HG03460 (cell line): ENCODE results near the gene DTNBP1.

Experiments used
- ATAC-seq: cut with Tn5 transposase; IDR thresholded peaks from one replicate; pipeline ENCODE4 v1.9.1; 2021; ENCODE audit not compliant: unreplicated experiment

The DTNBP1 gene

DNA sequence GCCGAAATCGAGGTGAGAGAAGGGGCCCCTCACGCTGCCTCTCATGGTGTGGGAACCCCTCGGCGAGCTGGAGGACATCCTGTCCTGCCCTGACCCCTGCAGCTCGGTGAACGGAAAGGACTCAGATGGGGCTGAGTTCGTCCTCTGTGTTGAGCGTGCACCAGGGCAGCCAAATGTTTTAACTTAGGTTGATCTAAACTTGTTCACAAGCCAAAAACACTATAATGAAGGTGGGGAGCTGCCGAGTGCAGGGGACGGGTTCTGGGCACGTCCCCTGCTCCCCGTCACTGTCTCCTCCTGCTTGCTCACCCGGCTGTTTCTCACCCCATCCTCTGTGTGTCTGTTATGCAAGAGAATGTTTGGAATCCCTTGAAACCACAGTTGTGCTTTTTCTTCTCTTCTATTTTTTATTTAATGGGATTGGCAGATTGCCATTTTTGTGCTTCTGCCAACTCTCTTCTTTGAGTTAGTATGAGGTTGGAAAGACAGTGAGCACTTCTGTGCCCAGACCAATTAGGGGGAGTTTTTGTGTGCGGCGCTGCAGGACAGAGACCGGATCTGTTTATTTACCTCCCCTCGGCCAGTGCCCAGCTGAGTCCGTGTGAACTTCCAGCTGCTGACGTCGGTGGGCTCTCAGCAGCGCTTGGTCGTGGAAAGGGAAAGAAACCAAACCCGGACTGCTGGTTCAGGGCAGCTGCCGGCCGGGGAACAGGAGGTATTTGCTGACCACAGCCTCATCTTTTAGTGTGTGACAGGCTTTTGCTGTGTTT is 158.1 kb downstream of the DTNBP1 start:
- ATAC-seq: no peak

DNA sequence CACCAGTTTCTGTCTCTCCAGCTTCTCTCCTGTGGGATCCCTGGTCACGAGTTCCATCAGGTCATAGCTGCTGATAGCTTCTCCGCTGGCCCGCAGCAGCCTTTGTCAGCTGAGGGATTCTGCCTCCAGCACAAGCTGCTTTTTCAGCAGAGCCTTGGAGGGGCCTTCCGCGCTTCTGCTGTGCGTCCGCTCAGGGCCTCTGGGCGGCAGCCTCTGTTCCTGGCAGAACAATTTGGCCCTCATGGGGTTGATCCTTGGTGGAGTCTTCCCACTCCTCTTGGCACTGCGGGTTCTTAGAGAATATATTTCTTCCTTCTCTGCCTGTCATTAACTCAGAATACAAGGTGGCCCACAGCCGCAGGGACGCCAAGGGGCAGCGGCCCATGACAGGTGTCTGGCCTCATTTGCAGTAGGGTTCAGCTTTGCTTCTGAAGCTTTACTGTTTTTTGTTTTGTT is 158.8 kb downstream of the DTNBP1 start:
- ATAC-seq: no peak

DNA sequence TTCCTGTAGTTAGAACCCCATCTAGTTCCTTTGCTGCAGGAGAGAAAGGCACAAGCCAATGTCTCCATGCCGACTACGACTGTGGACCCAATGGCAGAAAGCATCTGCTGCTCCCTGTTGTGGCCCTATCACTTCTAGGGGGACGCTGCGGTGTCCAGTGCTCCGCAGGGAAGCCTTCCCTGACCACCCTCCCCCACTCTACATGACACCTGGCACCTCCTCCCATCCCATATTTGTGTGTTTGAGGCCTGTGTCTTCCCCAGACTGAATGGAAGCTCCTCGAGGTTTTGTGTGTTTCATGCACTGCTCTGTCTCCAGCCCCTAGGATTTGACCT is 159.5 kb downstream of the DTNBP1 start:
- ATAC-seq: no peak

DNA sequence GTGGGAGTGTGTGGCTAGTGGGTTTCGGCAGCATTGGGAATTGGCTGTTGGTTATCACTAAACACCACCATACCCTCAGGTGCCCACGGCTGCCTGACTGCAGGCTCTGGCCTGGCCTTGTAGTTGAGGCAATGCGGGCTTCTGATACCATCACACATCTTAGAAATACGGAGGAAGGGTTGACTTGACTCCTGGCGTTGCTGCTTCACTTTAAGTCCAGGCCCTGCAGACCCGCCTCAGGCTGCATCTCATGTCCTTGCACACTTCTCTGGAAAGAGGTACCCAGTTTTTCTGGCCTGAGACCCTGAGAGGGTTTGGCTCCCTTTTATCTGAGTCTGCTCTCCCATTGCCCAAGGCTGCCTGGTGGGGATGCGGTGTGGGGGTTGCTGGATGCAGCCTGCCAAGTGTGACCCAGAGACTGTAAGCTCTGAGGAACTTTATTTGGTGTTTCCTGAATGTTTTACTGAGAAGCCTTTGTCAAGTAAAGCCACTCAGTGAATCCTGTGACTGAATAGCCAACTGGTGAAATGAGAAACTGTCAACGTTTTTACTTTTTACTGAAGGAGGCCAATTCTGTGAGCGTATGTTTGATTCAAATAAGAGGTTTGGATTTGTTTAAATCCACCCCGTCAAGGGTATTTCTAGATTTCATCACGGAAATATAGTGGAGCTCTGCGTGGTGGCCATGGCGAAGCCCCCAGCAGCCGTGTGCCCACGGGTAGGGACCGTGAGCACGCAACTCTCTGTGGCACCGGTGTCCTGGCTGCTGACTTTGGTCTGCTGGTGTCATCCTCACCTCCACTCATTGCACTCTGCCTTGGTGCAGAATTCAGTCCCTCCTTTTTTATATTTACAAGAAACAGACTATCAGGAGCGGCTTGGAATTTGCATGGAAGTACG is 160.1 kb downstream of the DTNBP1 start:
- ATAC-seq: no peak

DNA sequence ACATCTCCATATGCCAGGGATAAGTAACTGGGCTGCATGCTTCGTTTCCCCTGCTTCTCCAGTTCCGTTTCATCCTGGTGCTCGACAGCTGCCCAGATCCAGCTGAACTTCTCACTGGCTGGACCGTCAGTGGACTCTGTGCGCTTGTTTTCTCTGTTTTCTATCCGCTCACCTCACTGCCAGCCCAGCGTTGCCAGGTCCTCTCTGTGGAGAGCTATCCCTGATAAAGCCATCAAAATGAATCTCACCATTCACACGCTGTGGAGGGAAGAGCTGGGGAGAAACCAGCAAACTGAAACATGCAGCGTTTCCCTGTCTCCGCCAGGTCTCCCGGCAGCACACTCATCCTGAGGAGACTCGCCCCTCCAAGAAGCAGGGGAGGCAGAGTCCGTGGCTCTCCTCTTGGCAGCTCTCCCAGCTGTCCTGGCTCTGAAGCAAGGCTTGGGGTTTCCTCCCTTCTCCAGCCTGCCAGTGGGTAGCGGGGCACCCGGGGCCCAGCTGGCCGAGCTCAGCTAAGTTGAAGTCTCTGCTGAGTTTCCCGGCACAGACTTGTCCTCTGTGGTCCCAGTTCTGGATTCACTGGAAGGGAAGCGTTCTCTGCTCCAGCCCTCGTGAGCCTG is 160.9 kb downstream of the DTNBP1 start:
- ATAC-seq: no peak

DNA sequence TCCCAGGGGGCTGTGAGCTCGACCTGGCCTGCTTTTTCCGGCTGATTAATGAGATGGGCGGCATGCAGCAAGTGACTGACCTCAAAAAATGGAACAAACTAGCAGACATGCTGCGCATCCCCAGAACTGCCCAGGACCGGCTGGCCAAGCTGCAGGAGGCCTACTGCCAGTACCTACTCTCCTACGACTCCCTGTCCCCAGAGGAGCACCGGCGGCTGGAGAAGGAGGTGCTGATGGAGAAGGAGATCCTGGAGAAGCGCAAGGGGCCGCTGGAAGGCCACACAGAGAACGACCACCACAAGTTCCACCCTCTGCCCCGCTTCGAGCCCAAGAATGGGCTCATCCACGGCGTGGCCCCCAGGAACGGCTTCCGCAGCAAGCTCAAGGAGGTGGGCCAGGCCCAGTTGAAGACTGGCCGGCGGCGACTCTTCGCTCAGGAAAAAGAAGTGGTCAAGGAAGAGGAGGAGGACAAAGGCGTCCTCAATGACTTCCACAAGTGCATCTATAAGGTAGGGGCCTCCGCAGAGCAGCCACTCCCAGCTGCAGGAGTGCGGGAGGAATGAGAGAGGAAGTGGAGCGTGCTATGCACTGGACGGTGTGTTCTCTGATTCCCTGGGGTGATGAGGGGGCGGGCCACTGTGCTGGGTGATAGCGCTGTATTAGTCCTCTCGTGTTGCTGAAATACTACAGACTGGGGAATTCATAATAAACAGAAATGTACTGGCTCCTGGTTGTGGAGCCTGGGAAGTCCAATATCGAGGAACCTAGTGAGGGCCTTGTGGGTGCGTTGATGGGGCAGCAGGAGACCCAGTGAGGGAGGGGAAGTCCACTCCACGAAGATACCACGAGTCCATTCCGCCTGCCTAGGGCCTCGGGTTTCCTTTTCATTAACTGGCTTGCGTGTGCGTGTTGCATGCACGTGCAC is 161.7 kb downstream of the DTNBP1 start:
- no peak for ATAC-seq

DNA sequence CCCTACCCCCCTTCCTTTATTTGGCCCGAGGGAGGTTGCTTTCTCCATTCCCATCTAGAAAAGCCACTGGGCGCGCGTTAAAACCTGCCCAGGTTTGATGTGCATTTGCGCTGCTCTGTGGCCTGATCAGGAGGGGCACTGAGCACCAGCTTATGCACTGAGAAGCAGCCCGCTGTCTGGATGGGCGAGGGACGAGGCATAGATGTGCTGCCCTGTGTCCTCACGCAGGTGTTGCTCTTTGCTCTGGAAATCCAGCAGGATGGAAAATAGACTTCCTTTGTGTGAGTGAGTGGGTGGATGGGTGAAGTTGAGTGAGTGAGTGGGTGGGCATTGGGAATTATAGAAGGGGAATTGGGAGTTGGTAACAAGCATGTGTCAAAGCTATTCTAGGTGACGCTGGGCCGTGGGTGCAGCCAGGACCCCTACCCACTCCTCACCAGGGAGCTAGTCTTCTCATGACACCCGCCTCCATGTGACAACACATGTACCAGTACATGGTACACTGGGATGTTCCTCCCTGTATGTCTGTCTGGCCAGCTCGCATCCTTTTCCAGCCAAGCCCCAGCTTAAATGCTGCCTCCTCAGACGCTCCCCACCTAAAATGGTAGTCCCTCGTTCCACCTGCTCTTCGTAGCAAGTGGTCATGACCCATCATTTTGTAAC is 162.6 kb downstream of the DTNBP1 start:
- no peak for ATAC-seq

DNA sequence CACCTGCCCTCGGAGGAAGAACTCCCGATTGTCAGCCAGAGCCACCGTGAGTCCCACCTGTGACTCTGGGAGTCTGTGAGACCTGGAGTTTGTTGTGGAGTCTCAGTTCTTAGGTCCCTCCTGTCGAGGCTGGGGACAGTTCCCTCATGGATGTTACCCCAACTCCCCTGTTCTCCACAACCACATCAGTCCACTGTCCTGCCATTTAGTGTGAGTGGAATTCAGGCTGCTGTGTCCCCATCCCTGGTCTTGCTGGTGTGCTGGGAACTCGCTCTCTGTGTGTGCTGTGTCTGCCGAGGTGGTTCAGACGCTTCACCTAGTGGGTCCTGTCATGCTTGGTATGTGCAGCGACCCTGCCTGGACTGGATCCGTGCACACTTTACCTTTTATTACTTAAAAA is 163.2 kb downstream of the DTNBP1 start:
- no peak for ATAC-seq

DNA sequence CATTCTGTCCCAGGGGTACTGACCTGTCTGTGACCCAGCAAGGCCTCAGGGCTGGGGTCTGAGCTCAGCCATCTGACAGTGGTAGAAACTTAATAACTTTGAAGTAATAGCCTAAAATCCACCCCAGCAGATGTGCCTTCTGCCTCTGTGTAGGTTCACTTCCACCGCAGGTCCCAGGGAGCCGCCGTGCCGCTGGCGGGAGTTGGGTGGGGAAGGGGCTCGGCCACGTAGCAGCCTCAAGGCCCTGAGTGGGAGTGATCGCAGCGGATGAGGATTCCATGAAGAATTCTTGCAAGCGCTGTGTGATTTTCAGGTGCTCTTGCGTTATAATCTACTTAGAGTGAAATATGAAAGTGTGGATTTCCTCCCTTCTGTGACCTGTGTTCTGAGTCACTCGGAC is 163.7 kb downstream of the DTNBP1 start:
- no peak for ATAC-seq

DNA sequence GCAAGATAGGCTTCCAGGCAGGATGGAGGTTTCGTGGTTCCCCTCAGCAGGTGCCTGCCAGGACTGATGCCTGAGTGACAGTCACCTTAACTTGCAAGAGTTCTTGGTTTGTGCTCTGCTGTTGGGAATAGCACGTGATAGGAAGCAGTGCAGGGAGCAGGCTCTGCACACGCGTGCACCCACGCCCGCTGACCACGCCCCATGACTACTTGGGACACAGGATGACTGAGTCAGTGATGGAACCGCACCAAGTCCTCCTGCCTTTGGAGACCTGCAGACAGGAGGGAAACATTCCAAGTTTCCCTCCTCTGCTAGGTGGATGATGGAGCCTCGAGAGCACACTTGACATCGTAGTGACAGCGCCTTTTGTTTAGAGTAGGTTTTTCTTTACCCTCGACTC is 164.2 kb downstream of the DTNBP1 start:
- no peak for ATAC-seq

DNA sequence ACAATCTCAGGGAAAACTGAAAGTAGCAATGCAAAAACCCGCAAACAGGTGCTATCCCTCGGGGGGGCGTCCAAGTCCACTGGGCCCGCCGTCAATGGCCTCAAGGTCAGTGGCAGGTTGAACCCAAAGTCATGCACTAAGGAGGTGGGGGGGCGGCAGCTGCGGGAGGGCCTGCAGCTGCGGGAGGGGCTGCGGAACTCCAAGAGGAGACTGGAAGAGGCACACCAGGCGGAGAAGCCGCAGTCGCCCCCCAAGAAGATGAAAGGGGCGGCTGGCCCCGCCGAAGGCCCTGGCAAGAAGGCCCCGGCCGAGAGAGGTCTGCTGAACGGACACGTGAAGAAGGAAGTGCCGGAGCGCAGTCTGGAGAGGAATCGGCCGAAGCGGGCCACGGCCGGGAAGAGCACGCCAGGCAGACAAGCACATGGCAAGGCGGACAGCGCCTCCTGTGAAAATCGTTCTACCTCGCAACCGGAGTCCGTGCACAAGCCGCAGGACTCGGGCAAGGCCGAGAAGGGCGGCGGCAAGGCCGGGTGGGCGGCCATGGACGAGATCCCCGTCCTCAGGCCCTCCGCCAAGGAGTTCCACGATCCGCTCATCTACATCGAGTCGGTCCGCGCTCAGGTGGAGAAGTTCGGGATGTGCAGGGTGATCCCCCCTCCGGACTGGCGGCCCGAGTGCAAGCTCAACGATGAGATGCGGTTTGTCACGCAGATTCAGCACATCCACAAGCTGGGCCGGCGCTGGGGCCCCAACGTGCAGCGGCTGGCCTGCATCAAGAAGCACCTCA is 166.3 kb downstream of the DTNBP1 start:
- no peak for ATAC-seq

DNA sequence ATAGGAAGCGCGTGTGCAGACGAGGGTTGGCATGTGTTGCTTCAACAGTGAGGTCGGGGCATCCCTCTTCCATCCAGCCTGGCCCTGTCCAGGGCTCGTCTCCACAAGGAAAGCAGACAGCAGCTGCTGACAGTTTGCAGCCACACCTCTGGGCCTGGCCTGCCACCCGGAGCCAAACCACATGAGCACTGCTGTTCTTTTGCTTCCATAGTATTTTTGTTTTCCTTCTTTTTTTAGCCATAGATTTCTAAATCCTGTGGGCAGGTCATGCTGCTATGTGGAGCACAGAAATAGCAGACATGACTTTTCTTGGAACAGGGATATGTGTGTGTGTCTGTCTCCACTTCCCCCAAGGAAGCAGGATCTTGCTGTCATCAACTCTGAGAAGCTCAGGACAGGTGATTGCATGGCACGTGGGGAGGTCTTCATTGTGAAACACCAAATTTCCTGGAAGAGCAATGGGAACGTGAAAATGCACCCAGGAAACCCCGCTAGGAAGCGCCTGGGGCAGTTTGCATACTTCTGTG is 167.4 kb downstream of the DTNBP1 start:
- ATAC-seq: no peak

DNA sequence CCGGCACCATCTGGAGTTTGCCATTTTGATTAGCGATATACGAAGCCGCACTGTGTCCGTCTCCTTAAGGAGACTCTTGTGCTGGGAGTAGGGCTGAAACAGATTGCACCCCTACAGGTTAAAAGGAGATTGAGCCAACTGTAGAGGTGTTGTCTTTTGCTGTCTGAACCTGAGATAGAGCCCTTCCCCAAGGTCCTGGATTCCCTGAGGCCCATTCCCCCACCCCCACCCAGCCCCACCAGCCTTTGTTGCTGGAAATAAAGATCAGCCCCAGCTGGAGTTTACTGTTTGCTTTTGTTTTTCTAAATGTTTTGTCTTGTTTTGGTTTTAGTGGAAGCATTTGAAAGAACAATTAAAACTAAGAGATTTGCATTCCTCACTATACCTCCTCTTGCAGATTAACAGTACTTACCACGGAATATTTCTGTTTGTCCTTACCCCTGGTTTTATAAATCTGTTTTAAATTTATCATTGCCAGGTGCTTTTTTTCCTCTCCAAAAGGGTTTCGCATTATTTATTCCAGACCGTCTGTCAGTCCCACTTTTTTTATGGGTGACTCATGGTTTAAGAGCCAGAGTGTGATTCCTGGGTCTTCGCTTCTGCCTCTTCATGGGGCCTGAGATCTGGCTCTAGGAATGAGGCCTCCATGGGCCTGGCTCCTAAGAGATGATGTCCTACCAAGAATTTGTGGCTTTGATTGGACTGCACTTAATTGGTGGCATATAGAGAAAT is 169.2 kb downstream of the DTNBP1 start:
- ATAC-seq: no peak

DNA sequence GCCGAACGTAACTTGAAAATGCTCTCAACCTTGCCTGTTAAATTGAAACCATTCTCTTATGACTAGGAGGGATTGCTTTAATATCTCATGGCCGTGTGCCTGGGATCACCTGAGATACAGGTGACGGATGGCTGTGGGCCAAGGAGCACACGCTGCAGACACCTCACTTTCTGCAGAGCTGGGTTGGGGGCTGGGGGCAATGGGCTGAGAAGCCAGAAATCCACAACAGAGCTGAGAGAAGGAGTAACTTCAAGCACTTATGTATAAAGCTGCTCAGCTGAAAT is 170.9 kb downstream of the DTNBP1 start:
- ATAC-seq: no peak

DNA sequence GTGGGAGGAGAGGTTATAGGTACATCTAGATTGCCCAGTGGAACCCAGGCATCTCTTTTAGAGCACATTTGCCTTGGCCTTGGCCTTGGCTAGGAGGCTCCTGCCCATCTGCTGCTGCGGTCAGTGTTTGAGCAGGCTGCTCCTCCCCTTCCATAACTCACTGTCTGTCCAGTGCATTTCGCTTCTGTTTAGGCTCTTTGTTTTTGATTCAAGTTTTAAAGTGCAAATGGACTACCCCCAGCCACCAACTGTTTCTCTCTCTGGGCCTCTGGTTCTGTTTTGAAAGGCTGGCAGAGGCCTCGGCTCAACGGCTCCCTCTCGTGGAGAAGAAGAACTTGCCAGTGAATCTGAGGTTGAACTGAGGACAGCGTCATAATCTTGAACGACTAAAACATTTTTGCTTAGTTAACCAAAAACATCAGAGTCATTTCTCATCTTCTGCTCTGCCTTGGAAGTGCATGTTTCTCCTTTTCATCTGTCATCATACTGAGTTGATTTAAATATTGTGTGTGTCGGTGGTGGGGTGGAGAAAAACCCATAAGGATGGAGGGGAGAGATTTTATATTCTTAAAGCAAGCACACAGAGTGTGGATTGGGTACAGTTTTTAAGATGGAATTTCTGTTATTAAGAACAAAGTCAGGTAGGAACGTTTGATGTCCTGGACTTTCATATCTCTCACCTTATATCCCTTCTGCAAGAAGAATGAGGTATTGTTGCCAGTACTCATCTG is 171.4 kb downstream of the DTNBP1 start:
- no peak for ATAC-seq

DNA sequence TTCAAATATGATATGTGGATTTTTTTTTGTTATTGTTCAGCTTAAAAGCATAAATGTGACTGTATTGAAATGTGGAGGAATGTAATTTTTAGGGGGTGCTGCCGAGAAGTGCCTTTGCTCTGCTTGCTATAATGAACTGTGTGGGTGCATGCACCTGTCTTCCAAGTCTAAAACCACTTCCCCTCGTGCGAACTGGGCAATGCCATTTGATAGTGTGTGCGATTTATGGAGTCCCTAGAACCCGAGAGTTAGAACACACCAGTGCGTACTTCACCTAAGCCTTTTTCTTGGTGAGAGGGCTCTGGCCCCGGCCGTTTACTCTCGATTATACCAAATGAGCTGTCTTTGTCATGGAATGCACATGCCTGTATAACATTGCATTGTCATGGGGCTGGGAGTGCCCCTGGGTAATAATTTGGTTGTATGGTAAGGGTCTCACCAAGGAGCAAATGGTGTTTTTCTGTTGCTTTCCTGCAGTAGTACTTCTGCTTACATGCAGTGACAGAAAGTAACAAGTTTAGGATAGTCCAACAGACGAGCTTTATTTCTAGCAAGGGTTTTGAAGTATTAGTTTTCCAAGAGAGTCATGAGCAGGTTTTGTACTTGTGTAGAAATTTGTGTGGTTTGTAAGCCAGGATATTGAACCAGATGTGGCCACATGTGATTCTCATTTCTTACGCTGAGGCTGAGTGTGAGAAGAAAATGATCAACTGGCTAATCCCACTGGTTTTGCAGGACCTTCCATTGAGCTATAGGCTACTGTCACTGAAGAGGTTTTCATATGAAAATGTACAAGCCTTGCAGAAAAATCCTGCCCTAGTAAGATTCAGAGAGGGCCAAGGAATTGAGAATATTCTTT is 172.4 kb downstream of the DTNBP1 start:
- ATAC-seq: no peak

DNA sequence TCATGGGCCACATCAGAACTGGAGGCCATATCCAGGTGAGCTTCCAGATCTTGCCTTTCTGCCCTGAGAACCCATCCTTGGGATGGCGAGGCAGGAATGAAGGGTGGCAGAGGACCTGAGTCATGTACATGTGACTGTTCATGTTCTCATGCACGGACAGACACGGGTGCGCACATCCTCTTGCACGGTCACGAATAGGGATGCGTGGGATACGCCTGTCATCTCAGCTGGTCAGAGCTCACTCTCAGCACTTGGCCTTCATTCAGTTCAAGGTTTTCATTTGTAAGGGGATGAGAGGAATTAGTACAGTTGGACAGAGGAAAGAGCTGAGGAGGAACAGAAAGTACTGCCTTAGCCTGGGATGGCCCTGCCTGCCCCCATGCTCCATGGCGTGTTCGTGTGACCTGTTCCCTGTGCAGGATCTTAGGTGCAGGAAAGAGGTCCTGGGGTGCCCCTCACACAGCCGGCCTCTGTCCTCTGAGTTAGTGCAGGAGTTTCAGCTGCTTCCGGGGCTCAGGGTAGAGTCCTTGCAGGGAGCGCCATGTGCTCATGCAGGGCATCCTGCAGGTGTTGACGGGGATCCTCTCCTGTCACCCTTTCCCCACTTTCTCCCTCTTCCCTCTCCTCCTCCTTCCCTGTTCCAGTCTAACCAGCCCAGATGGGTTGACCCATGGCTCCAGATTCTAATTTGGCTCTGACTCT is 173.4 kb downstream of the DTNBP1 start:
- ATAC-seq: no peak
